Loucy (cell line): ENCODE results near the gene ATOH8.

Experiments used
- H2AFZ ChIP-seq: fragments of 200-600 bp; sonication (generic); 2 replicates; pipeline ENCODE4 v1.6.0; 2016; ENCODE audit warnings: antibody characterized with exemption, mild to moderate bottlenecking, low read length, moderate library complexity
- H3F3A ChIP-seq: fragments of 200-600 bp; 2 replicates; pipeline ENCODE4 v1.6.0; 2016; ENCODE audit warnings: antibody characterized with exemption, low read depth, mild to moderate bottlenecking
- H3K27me3 ChIP-seq: fragments of 200-600 bp; sonication (generic); 2 replicates; pipeline ENCODE4 v1.6.1; 2014; ENCODE audit warnings: low read length, mild to moderate bottlenecking; ENCODE audit not compliant: insufficient read depth, poor library complexity, severe bottlenecking
- H3K36me3 ChIP-seq: fragments of 200-600 bp; sonication (generic); 2 replicates; pipeline ENCODE4 v1.6.1; 2016; ENCODE audit warnings: low read length; ENCODE audit not compliant: insufficient read depth
- H3K4me1 ChIP-seq: fragments of 200-600 bp; sonication (generic); 2 replicates; pipeline ENCODE4 v1.5.1; 2014; ENCODE audit warnings: low read length, mild to moderate bottlenecking; ENCODE audit not compliant: insufficient read depth, poor library complexity, severe bottlenecking
- H3K4me2 ChIP-seq: fragments of 200-600 bp; sonication (generic); 2 replicates; pipeline ENCODE4 v1.6.0; 2014; ENCODE audit warnings: antibody characterized with exemption, low read length, low read depth, mild to moderate bottlenecking; ENCODE audit not compliant: poor library complexity, severe bottlenecking
- H3K4me3 ChIP-seq: fragments of 200-600 bp; sonication (generic); 2 replicates; pipeline ENCODE4 v1.5.1; 2014; ENCODE audit warnings: low read length, mild to moderate bottlenecking, mixed read lengths; ENCODE audit not compliant: poor library complexity, severe bottlenecking
- H3K79me2 ChIP-seq: fragments of 200-600 bp; sonication (generic); 2 replicates; pipeline ENCODE4 v1.6.1; 2014; ENCODE audit warnings: low read length; ENCODE audit not compliant: insufficient read depth
- H3K9ac ChIP-seq: fragments of 200-600 bp; sonication (generic); 2 replicates; pipeline ENCODE4 v1.6.0; 2014; ENCODE audit warnings: mild to moderate bottlenecking, low read depth, low read length, moderate library complexity; ENCODE audit not compliant: poor library complexity, severe bottlenecking
- H3K9me2 ChIP-seq: fragments of 200-600 bp; sonication (generic); replicated peaks from 2 replicates; pipeline ENCODE4 v1.6.1; 2016; ENCODE audit warnings: low read depth, low read length, mixed read lengths
- H3K9me3 ChIP-seq: fragments of 200-600 bp; sonication (generic); 2 replicates; pipeline ENCODE4 v1.6.1; 2014; ENCODE audit warnings: mild to moderate bottlenecking, antibody characterized with exemption, low read length, low read depth; ENCODE audit not compliant: insufficient read depth
- H4K20me1 ChIP-seq: fragments of 200-600 bp; sonication (generic); 2 replicates; pipeline ENCODE4 v1.6.0; 2014; ENCODE audit warnings: antibody characterized with exemption, low read length, mild to moderate bottlenecking; ENCODE audit not compliant: insufficient read depth, poor library complexity, severe bottlenecking
- CTCF ChIP-seq: fragments of 200-600 bp; sonication (generic); conservative IDR thresholded peaks from 2 replicates; pipeline ENCODE4 v1.5.1; 2014; ENCODE audit warnings: mild to moderate bottlenecking, antibody characterized with exemption, low read length
- EZH2phosphoT487 ChIP-seq: fragments of 200-600 bp; IDR thresholded peaks from 2 replicates; pipeline ENCODE4 v1.6.1; 2018; ENCODE audit warnings: antibody characterized with exemption, mild to moderate bottlenecking, moderate library complexity, borderline replicate concordance

The ATOH8 gene

GRCh38 chr2:85728342-85728741 is 25.4 kb upstream of the ATOH8 start:
- no peaks in the 10 kb centered on the region for H3K79me2 ChIP-seq
- H3K4me3 ChIP-seq, result no peak overlapping the region
- H3F3A ChIP-seq, result no peaks in the 10 kb centered on the region
- TF ChIP-seq CTCF (no peak), EZH2phosphoT487 (no peak)
- H3K36me3 ChIP-seq, result no peaks in the 10 kb centered on the region
- no peaks in the 10 kb centered on the region for H3K27me3 ChIP-seq
- H3K9me3 ChIP-seq, result no peaks in the 10 kb centered on the region
- H4K20me1 ChIP-seq, result no peaks in the 10 kb centered on the region
- H3K9ac ChIP-seq, result no peak overlapping the region
- H3K4me1 ChIP-seq, result no peaks in the 10 kb centered on the region
- H2AFZ ChIP-seq, result peak overlapping the region; percentile 69; the same call in 1 of the 2 replicates
- no peak overlapping the region for H3K4me2 ChIP-seq
- H3K9me2 ChIP-seq, result no peaks in the 10 kb centered on the region

- no peak overlapping the region for H3K9ac ChIP-seq
- H3K4me2 ChIP-seq, result no peak overlapping the region
- no peaks in the 10 kb centered on the region for H3K9me2 ChIP-seq
- no peaks in the 10 kb centered on the region for H3K9me3 ChIP-seq
- peak; percentile 95 for TF ChIP-seq CTCF
- TF ChIP-seq EZH2phosphoT487, result no peak
- no peaks in the 10 kb centered on the region for H3K4me1 ChIP-seq
- H3K27me3 ChIP-seq, result no peaks in the 10 kb centered on the region
- H4K20me1 ChIP-seq, result no peaks in the 10 kb centered on the region
- H3K36me3 ChIP-seq, result no peaks in the 10 kb centered on the region
- peak overlapping the region; percentile 69 for H2AFZ ChIP-seq
- H3K4me3 ChIP-seq, result no peak overlapping the region
- H3K79me2 ChIP-seq, result no peaks in the 10 kb centered on the region
- H3F3A ChIP-seq, result no peaks in the 10 kb centered on the region
Measured at GRCh38 chr2:85728883-85729824, 24.6 kb upstream of the ATOH8 start.

GRCh38 chr2:85729825-85730510 is 23.8 kb upstream of the ATOH8 start:
- Histone ChIP-seq H3K4me3 (no peak overlapping the region), H3K27me3 (no peaks in the 10 kb centered on the region), H3K9me2 (no peaks in the 10 kb centered on the region), H4K20me1 (no peaks in the 10 kb centered on the region), H3K4me2 (no peak overlapping the region), H3K4me1 (no peaks in the 10 kb centered on the region), H3K36me3 (no peaks in the 10 kb centered on the region), H3K9ac (no peak overlapping the region), H2AFZ (0 out of 2 replicates have a peak overlapping the region, but pooled peaks have one; percentile 32), H3F3A (no peaks in the 10 kb centered on the region), H3K9me3 (no peaks in the 10 kb centered on the region), H3K79me2 (no peaks in the 10 kb centered on the region)
- TF ChIP-seq EZH2phosphoT487 (no peak), CTCF (no peak)
